NT2/D1 (cell line): ENCODE results near the gene SYNPO.

Experiments
- SUZ12 ChIP-seq: IDR thresholded peaks from 2 replicates; pipeline ENCODE4 v1.6.1; 2011; ENCODE audit not compliant: insufficient read length, insufficient read depth; ENCODE audit errors: extremely low read depth
- ZNF274 ChIP-seq: IDR thresholded peaks from 2 replicates; pipeline ENCODE4 v1.6.1; 2011; ENCODE audit warnings: mild to moderate bottlenecking, low read depth, low read length

DNA sequence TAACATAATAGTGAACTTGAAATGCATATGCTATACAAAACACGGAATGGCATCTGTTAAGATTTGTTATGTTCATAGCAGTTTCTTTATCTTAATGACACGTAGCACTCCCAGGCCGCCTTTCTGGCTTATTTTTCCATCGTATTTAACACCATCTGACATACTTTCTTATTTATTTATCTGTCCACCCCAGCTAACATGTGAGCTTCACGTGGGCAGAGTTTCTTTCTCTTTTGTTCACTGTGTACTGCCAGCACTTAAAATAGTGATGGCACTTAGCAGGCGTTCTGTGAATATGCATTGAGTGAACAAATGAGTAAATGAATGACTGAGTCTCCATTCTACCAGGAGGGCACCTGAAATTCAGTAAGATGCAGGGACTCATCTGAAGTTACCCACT is 29.4 kb upstream of the SYNPO start:
- no peak for TF ChIP-seq ZNF274
- no peak for TF ChIP-seq SUZ12
